ENCODE measurements around the gene SLN. TPM values are rescaled to one million over a fixed set of nuclear protein-coding genes. Genes with fewer than 3 reads are reported as not detected.

SLN gene
- total and polyA plus RNA-seq, 10 of the 15 experiments (the other 5 are each of a cell fraction or from before 2014, with no cell fraction given) = 0.39 TPM; not detected in 9

DNA sequence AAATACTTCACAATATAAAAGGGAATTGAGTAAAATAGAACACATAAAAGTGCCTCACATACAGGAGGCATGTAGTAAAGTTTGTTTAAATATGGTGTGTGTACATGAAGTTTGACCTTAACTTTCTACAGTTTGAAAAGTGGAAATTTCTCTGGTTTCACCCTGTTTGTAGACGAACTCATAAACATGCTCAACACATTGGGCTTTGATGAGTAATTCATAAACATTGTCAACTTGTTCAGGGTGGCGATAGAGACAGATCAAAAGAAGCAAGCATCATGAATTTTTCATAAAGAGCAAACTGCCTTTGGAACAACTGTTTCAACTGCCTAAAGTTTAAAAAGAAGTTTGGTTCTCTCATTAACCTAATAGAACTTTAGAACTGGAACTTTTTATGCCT is 9.1 kb downstream of the SLN start:
- POLR2A ChIA-PET = no interaction called here
- no peaks in the 10 kb centered on the region for H4K20me1 ChIP-seq (ENCODE audit: control insufficient read depth, insufficient read depth)

More for the DNA sequence above, 9.1 kb downstream of the SLN start:
- TF ChIP-seq ZSCAN29 (IDR thresholded peaks at IDR 0.05) (no peak), YBX1 (IDR thresholded peaks at IDR 0.05) (no peak), MYB (IDR thresholded peaks at IDR 0.05; ENCODE audit: borderline replicate concordance, low read depth, low read length) (no peak), POU2F2 (IDR thresholded peaks at IDR 0.05; ENCODE audit: borderline replicate concordance, low read depth, low read length) (no peak), ESRRA (IDR thresholded peaks at IDR 0.05; ENCODE audit: low read length) (no peak), KDM1A (IDR thresholded peaks at IDR 0.05; ENCODE audit: borderline replicate concordance) (no peak), SP1 (IDR thresholded peaks at IDR 0.05; ENCODE audit: low read depth, low read length) (no peak), SRF (IDR thresholded peaks at IDR 0.05; ENCODE audit: low read depth in 2 of 2, low read length in 2 of 2) (no peak)
- TF ChIP-seq, protein P1, sequence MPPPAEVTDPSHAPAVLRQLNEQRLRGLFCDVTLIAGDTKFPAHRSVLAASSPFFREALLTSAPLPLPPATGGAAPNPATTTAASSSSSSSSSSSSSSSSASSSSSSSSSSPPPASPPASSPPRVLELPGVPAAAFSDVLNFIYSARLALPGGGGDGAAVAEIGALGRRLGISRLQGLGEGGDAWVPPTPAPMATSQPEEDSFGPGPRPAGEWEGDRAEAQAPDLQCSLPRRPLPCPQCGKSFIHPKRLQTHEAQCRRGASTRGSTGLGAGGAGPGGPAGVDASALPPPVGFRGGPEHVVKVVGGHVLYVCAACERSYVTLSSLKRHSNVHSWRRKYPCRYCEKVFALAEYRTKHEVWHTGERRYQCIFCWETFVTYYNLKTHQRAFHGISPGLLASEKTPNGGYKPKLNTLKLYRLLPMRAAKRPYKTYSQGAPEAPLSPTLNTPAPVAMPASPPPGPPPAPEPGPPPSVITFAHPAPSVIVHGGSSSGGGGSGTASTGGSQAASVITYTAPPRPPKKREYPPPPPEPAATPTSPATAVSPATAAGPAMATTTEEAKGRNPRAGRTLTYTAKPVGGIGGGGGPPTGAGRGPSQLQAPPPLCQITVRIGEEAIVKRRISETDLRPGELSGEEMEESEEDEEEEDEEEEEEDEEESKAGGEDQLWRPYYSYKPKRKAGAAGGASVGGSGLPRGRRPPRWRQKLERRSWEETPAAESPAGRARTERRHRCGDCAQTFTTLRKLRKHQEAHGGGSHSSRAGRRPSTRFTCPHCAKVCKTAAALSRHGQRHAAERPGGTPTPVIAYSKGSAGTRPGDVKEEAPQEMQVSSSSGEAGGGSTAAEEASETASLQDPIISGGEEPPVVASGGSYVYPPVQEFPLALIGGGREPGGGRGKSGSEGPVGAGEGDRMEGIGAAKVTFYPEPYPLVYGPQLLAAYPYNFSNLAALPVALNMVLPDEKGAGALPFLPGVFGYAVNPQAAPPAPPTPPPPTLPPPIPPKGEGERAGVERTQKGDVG (CRISPR knock-in tag; IDR thresholded peaks at IDR 0.05) = no peak
- TF ChIP-seq, protein P2, sequence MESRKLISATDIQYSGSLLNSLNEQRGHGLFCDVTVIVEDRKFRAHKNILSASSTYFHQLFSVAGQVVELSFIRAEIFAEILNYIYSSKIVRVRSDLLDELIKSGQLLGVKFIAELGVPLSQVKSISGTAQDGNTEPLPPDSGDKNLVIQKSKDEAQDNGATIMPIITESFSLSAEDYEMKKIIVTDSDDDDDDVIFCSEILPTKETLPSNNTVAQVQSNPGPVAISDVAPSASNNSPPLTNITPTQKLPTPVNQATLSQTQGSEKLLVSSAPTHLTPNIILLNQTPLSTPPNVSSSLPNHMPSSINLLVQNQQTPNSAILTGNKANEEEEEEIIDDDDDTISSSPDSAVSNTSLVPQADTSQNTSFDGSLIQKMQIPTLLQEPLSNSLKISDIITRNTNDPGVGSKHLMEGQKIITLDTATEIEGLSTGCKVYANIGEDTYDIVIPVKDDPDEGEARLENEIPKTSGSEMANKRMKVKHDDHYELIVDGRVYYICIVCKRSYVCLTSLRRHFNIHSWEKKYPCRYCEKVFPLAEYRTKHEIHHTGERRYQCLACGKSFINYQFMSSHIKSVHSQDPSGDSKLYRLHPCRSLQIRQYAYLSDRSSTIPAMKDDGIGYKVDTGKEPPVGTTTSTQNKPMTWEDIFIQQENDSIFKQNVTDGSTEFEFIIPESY (IDR thresholded peaks at IDR 0.05) = no peak
- TF ChIP-seq, protein P3, sequence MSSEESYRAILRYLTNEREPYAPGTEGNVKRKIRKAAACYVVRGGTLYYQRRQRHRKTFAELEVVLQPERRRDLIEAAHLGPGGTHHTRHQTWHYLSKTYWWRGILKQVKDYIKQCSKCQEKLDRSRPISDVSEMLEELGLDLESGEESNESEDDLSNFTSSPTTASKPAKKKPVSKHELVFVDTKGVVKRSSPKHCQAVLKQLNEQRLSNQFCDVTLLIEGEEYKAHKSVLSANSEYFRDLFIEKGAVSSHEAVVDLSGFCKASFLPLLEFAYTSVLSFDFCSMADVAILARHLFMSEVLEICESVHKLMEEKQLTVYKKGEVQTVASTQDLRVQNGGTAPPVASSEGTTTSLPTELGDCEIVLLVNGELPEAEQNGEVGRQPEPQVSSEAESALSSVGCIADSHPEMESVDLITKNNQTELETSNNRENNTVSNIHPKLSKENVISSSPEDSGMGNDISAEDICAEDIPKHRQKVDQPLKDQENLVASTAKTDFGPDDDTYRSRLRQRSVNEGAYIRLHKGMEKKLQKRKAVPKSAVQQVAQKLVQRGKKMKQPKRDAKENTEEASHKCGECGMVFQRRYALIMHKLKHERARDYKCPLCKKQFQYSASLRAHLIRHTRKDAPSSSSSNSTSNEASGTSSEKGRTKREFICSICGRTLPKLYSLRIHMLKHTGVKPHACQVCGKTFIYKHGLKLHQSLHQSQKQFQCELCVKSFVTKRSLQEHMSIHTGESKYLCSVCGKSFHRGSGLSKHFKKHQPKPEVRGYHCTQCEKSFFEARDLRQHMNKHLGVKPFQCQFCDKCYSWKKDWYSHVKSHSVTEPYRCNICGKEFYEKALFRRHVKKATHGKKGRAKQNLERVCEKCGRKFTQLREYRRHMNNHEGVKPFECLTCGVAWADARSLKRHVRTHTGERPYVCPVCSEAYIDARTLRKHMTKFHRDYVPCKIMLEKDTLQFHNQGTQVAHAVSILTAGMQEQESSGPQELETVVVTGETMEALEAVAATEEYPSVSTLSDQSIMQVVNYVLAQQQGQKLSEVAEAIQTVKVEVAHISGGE (CRISPR knock-in tag; IDR thresholded peaks at IDR 0.05) = no peak
- TF ChIP-seq, protein P4, sequence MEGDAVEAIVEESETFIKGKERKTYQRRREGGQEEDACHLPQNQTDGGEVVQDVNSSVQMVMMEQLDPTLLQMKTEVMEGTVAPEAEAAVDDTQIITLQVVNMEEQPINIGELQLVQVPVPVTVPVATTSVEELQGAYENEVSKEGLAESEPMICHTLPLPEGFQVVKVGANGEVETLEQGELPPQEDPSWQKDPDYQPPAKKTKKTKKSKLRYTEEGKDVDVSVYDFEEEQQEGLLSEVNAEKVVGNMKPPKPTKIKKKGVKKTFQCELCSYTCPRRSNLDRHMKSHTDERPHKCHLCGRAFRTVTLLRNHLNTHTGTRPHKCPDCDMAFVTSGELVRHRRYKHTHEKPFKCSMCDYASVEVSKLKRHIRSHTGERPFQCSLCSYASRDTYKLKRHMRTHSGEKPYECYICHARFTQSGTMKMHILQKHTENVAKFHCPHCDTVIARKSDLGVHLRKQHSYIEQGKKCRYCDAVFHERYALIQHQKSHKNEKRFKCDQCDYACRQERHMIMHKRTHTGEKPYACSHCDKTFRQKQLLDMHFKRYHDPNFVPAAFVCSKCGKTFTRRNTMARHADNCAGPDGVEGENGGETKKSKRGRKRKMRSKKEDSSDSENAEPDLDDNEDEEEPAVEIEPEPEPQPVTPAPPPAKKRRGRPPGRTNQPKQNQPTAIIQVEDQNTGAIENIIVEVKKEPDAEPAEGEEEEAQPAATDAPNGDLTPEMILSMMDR (IDR thresholded peaks at IDR 0.05 in 2 of 3, conservative IDR thresholded peaks at IDR 0.05 in 1 of 3; ENCODE audit: control insufficient read depth in 2 of 3, extremely low read depth in 1 of 3, insufficient read depth in 1 of 3, low read depth in 3 of 3, low read length in 3 of 3) = no peak
- H3K36me3 ChIP-seq (ENCODE audit: control insufficient read depth in 2 of 2, insufficient read depth in 2 of 2, low read length in 1 of 2) = no peaks in the 10 kb centered on the region
- RAD21 ChIA-PET (ENCODE audit: unreplicated experiment) = interaction anchor here (1.0 kb wide), 1 partner anchor 29 kb away, joined by 3 read pairs; no protein-coding TSS in a partner anchor
- H3K9ac ChIP-seq (ENCODE audit: control insufficient read depth, insufficient read depth, low read length) = no peak overlapping the region
- H3K27me3 ChIP-seq (replicated peaks in 1 of 2; ENCODE audit: control insufficient read depth in 2 of 2, insufficient read depth in 2 of 2, low read length in 1 of 2) = peaks cover 3 to 8% of the 10 kb centered on the region in 2 experiments; a peak in 3 of 4 replicates
- H3K4me1 ChIP-seq (ENCODE audit: control insufficient read depth, insufficient read depth, low read length) = no peaks in the 10 kb centered on the region
- BruUV-seq (replicated peaks) = no TSS peak
- intact Hi-C loops (cut with micrococcal nuclease; ENCODE audit: unreplicated experiment) (no loop called here), in situ Hi-C loops (cut with MboI) (no loop called here)
- SMC1A ChIA-PET (ENCODE audit: uncharacterized antibody, unreplicated experiment) = interaction anchor here (1.1 kb wide), 1 partner anchor 9 kb away, joined by 3 read pairs; the partner anchor contains the start of gene SLN
- H3K9me3 ChIP-seq (replicated peaks; ENCODE audit: control insufficient read depth, insufficient read depth, low read length) = no peaks in the 10 kb centered on the region
- DNase-seq (ENCODE audit: low read depth, low spot score) (no peak), ATAC-seq (no peak), FAIRE-seq (no peak)
- 2% methylated on average over 2 of the region's 2 CpGs for WGBS (ENCODE audit: insufficient coverage, insufficient replicate concordance, low lambda C conversion rate, missing lambda C conversion rate)
- H3K27ac ChIP-seq (ENCODE audit: control insufficient read depth, insufficient read depth) = no peak overlapping the region
- H3K4me2 ChIP-seq (ENCODE audit: control insufficient read depth, insufficient read depth) = no peak overlapping the region
- CTCF ChIA-PET = interaction anchor here (1.2 kb wide), 1 partner anchor 13 kb away, joined by 3 read pairs; no protein-coding TSS in a partner anchor
- no peak overlapping the region for H2AFZ ChIP-seq (ENCODE audit: control insufficient read depth, low read depth, low read length)
- no peaks in the 10 kb centered on the region for H3K79me2 ChIP-seq (ENCODE audit: control insufficient read depth, insufficient read depth, low read length)
- no peak overlapping the region for H3K4me3 ChIP-seq

Measured in GM12878 (cell line).